ENCODE results near the gene MBNL2.

The MBNL2 gene

GRCh38 chr13:97234742-97235141 is 12.6 kb downstream of the MBNL2 start:
- no peak for DNase-seq (ENCODE audit: low read depth)

DNA sequence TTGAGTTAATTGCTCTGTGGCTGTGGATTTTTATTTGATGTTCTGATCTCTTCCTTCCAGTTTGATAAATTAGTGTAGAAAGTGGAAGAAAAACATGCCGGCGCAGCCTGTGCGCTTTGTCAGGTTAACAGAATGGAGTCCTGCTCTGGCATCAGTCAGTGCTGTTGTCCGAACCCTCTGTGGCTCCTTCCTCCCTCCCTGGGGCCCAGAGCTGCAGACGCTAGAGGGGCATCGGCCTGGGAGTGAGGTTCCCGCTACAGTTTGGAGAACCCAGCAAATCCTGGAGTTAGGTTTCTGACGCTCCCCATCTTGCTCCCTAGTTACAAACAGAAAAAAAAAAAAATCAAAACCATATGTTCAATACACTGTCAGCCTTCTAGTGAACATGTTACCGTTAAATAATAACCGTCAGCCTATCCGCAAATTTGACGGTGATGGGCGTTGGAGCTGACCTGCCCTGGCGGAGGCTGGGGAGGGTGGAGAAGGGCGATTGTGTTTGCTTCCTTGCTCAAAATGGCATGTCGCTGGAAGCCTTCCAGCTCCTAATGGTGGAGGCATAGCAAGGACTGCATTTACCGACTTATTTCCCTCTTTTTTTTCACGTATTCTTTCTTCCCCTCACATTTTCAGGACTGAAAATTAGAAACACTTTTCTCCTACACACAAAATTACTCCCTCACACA is 13.6 kb downstream of the MBNL2 start:
- no peak for DNase-seq (ENCODE audit: low read depth)

- no peak for DNase-seq (ENCODE audit: low read depth)
Observed at GRCh38 chr13:97237388-97237787, 15.3 kb downstream of the MBNL2 start.

- DNase-seq (ENCODE audit: low read depth), result no peak
Observed at GRCh38 chr13:97238432-97238831, 16.3 kb downstream of the MBNL2 start.

GRCh38 chr13:97238883-97239282 is 16.8 kb downstream of the MBNL2 start:
- DNase-seq (ENCODE audit: low read depth), result no peak

GRCh38 chr13:97239306-97239705 is 17.2 kb downstream of the MBNL2 start:
- DNase-seq (ENCODE audit: low read depth), result no peak

DNA sequence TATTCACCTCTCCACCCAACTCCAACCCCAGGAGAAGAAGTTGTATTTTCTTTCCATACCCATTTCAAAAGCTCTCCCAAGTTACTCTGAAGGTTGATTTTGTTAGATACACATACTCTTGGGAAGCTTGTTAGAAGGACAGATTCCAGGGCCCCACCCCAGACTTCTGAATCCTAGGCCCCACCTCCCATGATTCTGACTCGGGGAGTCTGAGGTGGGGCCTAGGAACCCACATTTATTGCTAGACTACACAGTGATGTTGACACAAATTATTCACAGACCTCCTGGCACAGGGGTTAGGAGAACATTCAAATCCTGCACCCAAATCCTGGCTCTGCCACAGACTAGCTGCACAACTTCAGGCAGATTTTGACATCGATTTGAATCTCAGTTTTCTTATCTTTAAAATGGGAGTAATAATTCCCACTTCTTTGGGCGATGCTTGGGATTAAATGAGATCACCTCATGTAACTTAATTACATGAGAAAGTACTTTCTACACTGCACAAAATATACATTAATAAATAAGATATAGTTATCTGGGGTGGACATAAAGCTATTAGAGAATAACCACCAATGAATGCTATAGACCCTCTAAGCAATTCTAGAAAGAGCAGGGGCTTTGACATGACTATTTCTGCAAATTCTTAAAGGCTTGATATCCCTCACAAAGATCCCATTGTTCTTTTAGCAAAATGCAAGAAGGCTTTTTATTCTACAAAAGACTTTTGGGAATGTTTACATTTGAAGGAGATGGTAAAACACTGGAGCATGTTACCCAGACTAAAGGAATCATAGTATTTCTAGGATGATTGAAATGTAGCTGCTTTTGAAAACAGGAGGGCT is 18.0 kb downstream of the MBNL2 start:
- no peak for DNase-seq (ENCODE audit: low read depth)

- DNase-seq (ENCODE audit: low read depth), result no peak
Observed at GRCh38 chr13:97240788-97241734, 18.9 kb downstream of the MBNL2 start.

DNA sequence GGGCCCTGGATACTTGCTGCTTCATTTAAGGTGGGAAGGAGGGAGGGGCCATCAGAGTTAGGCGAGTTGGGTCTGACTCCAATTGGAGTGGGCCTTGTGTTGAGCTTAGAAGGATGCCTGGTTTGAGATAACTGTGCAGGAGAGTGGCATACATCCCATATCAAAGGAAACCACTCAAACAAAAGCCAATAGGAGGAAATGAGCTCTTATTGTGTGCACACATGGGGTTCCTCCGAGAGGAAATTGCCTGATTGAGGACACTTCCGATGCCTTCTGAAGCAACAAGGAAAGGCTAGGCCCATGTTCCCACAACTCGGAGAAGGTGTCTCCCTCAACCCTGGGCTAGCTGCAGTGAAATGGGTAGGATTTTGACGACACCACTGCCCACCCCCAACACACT is 19.6 kb downstream of the MBNL2 start:
- no peak for DNase-seq (ENCODE audit: low read depth)

DNA sequence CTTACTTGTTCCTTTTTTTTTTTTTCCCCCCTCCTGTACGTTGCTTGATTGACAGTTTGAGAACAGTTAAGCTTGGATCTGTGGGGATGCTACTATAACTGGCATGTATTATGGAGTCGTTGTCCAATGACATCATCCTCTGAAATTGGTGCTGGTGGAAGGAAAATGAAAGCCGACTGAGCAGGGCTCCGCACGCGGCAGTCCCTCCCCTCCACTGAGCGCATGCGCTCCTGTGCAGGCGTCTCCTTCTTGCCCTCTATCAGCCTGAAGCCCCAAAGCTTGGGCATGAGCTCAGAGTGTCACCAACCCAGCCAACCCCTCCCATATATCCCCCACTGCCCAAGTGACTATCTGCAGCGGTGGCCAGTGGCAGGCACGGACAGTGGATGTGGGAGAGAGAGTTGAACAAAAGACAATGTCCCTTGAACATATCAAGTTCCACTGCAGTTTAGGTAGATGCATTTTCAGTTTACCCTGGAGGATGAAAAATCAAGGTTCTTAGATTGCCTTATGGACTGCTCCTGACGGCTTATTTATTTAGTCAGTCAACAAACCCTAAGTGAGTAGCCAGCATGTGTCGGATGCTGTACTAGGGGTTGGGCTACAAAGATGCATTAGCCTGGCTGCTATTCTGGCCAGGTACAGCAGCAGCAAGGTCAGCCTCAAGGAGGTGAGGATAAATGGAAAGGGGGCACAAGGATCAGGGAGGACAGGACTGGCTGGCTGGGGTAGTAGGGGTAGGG is 20.8 kb downstream of the MBNL2 start:
- DNase-seq (ENCODE audit: low read depth), result no peak

DNA sequence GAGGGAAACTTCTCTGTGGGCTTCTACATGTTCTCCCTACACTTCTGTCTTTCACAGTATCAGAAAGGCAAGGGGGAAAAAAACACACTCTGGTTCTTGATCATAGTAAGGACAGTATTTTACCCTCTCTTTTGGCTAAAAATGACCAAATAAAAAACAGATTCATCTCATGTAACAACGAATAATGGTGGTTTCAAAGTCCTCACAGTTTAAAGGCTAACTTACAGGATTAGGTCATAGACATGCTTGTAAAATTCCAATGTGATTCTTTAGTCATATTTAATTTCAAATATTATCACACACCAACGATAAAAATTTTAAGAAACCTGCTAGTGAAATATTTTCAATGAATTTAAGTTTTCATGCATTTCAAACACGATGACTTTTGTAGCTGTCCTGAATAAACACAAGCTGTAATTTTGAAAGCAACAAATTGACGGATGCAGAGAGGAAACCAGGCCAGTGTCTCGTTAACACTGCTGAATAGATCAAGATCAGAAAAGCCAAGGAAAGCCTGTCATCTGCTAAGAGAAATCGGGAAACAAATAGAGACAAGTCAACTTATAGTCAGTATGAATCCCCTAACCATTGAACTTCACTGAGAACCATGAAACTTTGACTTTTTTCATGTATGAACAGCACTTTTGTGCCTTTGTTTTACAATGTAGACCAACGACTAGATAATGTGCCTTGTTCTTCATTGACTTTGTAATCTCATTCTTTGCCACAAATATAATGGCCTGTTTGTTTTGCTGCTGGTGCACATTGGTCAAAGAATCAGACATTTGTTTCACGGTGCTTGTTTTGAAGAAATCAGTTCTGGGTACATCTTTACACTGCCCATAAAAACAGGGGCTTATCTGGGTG is 22.0 kb downstream of the MBNL2 start:
- DNase-seq (ENCODE audit: low read depth), result no peak

DNA sequence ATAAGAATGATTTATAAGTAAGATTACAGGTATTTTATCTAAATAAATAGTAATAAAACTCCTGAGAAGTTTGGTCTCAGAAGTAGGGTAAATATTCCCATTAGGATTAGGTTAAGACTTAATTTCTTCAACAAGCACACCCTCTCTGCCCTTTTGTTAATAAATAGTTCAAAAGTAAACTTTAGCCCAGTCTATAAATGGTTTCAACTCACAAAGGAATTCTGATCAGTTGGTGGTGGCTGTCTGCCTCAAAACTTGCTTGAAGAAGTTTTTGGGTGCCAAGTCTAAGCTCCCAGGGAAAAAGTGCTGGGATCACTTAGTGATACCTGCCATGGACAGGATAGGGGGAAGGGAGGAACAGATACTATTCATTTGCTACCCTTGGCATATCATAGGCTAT is 22.9 kb downstream of the MBNL2 start:
- no peak for DNase-seq (ENCODE audit: low read depth)

DNA sequence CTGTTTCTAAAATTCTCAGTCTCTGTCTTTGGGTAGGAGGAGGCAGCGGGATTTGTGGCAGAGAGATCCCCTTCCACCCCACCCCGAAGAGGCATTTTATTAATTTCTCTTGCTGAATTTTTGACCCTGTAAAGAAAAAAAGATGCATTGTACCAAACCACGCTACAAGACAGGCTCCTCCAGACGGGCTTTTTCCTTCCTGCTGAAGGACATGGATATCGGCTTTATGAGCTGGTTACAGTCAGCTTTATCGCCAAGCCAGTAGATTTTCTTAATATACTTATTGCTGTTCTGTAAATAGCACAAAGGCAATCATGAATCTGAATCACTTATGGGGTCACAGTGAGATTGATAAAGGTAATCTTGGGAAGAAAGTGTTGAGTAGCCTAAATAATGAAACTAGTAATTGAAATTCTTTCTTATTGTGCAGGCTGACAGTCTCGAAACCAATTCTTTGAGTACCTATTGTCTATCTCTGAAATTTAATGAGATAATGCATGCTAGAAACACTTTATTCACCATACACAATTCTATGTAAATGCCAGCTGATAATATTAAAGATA is 24.5 kb downstream of the MBNL2 start:
- no peak for DNase-seq (ENCODE audit: low read depth)

GRCh38 chr13:97248243-97248642 is 26.1 kb downstream of the MBNL2 start:
- DNase-seq (ENCODE audit: low read depth), result no peak

DNA sequence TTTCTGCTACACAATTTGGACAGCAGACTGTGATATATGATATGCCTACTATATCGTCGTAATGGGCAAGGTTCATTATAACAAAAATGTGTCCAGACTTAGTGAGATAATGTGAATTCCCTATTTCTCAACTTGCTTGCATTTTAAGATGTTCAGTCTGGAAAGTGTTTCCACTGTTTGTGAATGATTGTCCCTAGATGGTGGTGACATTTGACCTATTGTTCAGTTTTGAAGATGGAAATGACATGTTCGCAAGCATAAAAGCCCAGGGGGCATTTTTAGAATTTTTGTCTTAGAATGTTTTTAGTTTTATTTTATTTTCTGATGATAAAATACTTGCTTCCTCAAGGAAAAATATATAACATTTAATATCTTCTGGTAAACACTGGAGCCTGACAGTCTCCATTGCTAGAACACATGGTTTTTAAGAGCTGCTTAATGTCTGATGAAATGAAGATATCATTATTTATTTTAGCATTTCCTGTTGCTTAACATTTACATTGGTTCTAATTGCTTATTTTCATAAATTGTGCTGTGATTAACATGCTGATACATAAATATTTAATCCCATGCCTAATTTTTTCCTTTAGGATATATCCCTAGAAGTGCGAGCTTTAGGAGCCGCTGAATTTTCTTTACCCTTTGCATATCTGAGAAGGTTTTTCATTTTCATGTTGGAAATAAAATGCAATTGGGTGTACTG is 27.1 kb downstream of the MBNL2 start:
- DNase-seq (ENCODE audit: low read depth), result no peak

- no peak for DNase-seq (ENCODE audit: low read depth)
Observed at GRCh38 chr13:97249796-97250495, 27.8 kb downstream of the MBNL2 start.

- no peak for DNase-seq (ENCODE audit: low read depth)
Observed at GRCh38 chr13:97250560-97250959, 28.4 kb downstream of the MBNL2 start.

DNA sequence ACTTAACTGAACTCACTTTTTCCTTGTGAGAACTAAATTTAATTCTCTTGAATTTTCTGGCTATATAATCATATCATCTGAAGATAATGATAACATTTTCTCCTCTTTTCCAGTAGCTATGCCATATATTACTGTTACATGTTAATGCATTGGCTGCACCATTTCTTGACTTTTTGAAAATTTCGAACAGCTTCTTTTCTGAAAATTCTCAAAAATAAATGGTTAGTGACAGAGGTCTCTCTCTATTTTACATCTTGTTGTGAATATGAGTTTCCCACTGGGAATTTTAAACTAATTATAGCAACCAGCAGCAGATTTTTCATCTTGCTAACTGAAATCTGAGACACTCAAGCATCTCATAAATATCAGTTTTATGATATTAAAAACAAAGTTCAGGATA is 30.6 kb downstream of the MBNL2 start:
- no peak for DNase-seq (ENCODE audit: low read depth)
